Measurements from ENCODE around the gene MYH14.

GRCh38 chr19:50198431-50199258 lies 4.8 kb upstream of the MYH14 start:
- TF ChIP-seq CTCF (IDR thresholded peaks at IDR 0.05) (no peak), POLR2A (IDR thresholded peaks at IDR 0.05) (no peak)
